ENCODE measurements around the gene UBA6. TPM values are rescaled to one million over a fixed set of nuclear protein-coding genes. Genes with fewer than 3 reads are reported as not detected.
A peak's percentile ranks its signal among the peaks of the same experiment; 100 is the strongest.

Gene UBA6
- 100 to 1,000 TPM in 2 of 6 experiments, 10 to 100 TPM in 4; 84.7 to 137 (median 94.7) TPM for total RNA-seq (2021; fragmentation: NEBNext Ultra II Directional; extraction: Animal tissue kit (Norgen Biotek cat#: 25700))
- long read RNA-seq, full-length matches to known transcripts: 4 of 46 reads
- long read RNA-seq, partial matches to known transcripts: 5 of 46 reads
- long read RNA-seq, other reads (novel, unspliced or antisense): 37 of 46 reads

DNA sequence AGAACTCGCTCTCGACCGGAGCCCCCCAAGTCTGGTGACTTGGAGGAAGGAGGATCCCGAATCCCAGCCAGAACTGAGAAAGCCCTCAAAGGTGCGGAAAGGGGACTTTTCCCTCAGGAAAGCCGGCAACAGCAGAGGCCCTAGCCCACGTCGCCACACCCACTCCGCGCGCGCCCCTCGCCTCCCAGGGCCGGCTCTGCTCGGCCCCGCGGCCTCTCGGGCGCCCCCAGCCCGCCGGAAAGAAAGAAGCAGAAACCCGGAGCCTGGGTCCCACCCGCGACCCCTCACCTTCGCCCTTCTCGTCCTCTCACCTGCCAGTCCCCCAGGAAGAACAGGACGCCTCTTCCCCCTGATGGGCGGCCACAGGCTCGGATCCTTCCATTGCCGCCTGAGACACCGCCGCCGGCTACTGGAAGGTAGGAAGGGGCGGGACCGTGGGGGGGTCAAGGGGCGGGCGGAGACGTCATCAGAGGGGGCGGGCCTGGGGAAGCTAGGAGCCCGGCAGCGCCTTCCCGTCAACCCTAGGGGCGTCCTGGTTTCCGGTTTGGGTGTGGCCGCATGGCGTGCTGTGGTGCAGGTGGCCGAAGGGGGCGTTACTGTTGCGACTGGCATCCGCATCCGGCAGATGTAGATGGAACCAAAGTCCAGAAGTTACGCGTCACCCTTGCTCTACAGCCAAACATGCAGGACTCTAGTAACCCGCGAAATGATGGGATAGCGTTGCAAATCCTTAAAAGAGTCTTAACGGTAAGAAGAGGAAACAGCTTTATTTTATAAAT is at the start of gene UBA6:
TSS of gene UBA6 (minus strand) at position 418 of the 779 bp plus-strand sequence. CDS start at position 382, 36 bp downstream.
- H3K27ac Mint-ChIP-seq: peak within 1 kb of the TSS; percentile 95
- peaks cover 41% of the 10 kb centered on the region for H3K36me3 Mint-ChIP-seq (ENCODE audit: low read depth)
- H3K9me3 Mint-ChIP-seq: no peaks in the 10 kb centered on the region
- peak; percentile 96 for DNase-seq
- H3K4me3 Mint-ChIP-seq: peak within 1 kb of the TSS; percentile 95
- TF ChIP-seq, protein P1, sequence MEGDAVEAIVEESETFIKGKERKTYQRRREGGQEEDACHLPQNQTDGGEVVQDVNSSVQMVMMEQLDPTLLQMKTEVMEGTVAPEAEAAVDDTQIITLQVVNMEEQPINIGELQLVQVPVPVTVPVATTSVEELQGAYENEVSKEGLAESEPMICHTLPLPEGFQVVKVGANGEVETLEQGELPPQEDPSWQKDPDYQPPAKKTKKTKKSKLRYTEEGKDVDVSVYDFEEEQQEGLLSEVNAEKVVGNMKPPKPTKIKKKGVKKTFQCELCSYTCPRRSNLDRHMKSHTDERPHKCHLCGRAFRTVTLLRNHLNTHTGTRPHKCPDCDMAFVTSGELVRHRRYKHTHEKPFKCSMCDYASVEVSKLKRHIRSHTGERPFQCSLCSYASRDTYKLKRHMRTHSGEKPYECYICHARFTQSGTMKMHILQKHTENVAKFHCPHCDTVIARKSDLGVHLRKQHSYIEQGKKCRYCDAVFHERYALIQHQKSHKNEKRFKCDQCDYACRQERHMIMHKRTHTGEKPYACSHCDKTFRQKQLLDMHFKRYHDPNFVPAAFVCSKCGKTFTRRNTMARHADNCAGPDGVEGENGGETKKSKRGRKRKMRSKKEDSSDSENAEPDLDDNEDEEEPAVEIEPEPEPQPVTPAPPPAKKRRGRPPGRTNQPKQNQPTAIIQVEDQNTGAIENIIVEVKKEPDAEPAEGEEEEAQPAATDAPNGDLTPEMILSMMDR (IDR thresholded peaks at IDR 0.05): peak; percentile 74
- no peaks in the 10 kb centered on the region for H3K27me3 Mint-ChIP-seq (ENCODE audit: insufficient read depth)
- peaks cover 58% of the 10 kb centered on the region for H3K4me1 Mint-ChIP-seq (ENCODE audit: low read depth)

GRCh38 chr4:67750691-67751090 is 49.7 kb upstream of the UBA6 start:
- TF ChIP-seq, protein P1 (IDR thresholded peaks at IDR 0.05): no peak
- H3K4me1 Mint-ChIP-seq (ENCODE audit: low read depth): peaks cover 32% of the 10 kb centered on the region
- H3K27ac Mint-ChIP-seq: no peak overlapping the region
- no peaks in the 10 kb centered on the region for H3K9me3 Mint-ChIP-seq
- no peaks in the 10 kb centered on the region for H3K36me3 Mint-ChIP-seq (ENCODE audit: low read depth)
- DNase-seq: no peak
- H3K27me3 Mint-ChIP-seq (ENCODE audit: insufficient read depth): no peaks in the 10 kb centered on the region
- H3K4me3 Mint-ChIP-seq: no peak overlapping the region

- Mint-ChIP-seq H3K9me3 (no peaks in the 10 kb centered on the region), H3K4me3 (no peak overlapping the region)
Observed at GRCh38 chr4:67749286-67749685, 48.3 kb upstream of the UBA6 start.

DNA sequence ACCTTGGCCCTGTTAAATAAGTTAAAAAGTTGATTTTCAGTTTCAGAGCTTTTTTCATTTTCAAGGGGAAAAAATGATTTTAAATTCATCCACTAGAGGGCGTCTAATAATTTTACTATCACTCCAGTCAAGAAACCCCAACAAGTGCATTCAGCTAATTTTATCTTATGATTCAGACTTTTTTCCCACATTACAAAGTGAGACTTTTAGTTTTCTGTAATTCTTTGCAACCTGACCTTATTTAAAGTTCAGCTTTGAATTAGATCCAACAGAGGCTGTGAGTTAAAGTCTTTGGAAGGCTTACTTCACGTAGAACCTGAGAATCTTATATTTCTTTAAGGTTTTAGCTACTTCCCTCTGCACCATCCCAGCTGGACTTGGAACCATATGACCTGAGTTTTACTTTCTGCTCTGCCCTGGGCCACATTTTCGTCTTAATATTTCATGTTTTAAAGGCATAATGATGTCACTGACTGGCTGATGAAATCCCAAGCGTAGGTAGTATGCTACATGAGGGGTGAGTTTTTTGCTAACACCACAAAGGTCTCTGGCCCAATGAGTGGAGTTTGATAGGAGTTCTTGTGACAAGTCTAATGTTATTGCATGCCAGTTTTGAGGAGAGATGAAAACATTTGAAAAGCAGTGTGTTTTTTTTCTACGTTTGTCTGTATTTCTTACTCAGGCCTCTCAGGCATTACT is 46.0 kb upstream of the UBA6 start:
- Mint-ChIP-seq H3K4me3 (no peak overlapping the region), H3K27me3 (ENCODE audit: insufficient read depth) (no peaks in the 10 kb centered on the region), H3K4me1 (ENCODE audit: low read depth) (peaks cover 61% of the 10 kb centered on the region), H3K9me3 (no peaks in the 10 kb centered on the region), H3K27ac (no peak overlapping the region; the same call in 1 of the 2 replicates), H3K36me3 (ENCODE audit: low read depth) (no peaks in the 10 kb centered on the region; the same call in 1 of the 2 replicates)
- peak; percentile 45 for DNase-seq
- TF ChIP-seq, protein P1 (IDR thresholded peaks at IDR 0.05): peak; percentile 92

More at GRCh38 chr4:67749286-67749685, 48.3 kb upstream of the UBA6 start:
- H3K27ac Mint-ChIP-seq: no peak overlapping the region
- H3K27me3 Mint-ChIP-seq (ENCODE audit: insufficient read depth): no peaks in the 10 kb centered on the region
- H3K36me3 Mint-ChIP-seq (ENCODE audit: low read depth): no peaks in the 10 kb centered on the region
- TF ChIP-seq, protein P1 (IDR thresholded peaks at IDR 0.05): no peak
- no peak for DNase-seq
- peaks cover 46% of the 10 kb centered on the region for H3K4me1 Mint-ChIP-seq (ENCODE audit: low read depth)

DNA sequence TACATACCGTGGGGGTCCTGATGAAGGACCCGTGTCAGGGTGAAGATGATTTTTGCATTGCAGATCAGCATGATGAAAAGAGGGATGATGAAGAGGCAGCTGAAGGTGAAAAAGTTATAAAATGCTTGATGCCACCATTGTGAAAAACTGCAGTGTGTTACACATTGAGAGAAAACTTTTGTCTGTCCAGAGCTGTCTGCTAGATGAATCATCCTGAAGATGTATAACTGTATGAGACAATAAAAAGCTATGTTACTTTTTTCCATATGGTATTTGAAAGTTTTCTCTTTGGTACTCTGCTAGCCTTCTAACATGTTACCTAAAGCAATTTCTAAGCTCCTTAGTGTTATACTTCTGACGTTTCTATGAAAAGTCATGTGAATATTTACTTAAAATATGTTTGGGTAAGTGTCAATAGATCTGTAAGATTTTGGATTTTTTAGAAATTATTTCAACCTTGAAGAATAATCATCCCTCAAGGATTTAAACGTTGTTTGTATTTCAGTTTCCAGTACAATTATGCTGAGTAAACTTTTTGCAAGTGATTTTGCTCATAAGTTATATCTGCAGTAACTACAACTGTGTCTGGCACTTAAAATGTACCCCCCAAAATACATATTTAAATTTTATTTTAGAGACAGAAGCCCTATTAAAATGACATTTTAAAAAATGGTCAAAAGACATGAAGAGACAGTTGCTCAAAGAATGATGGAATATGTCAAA is 43.8 kb upstream of the UBA6 start:
- DNase-seq: peak; percentile 41
- Mint-ChIP-seq H3K9me3 (no peaks in the 10 kb centered on the region), H3K27me3 (ENCODE audit: insufficient read depth) (no peaks in the 10 kb centered on the region), H3K4me1 (ENCODE audit: low read depth) (peaks cover 49% of the 10 kb centered on the region), H3K27ac (peak overlapping the region; percentile 69), H3K36me3 (ENCODE audit: low read depth) (no peaks in the 10 kb centered on the region; the same call in 1 of the 2 replicates), H3K4me3 (no peak overlapping the region)
- TF ChIP-seq, protein P1 (IDR thresholded peaks at IDR 0.05): no peak
